HCT116 (cell line): ENCODE results near the gene CCNL1.

Experiments used
- ATF3 ChIP-seq: IDR thresholded peaks from 2 replicates; pipeline ENCODE4 v1.6.1; 2012
- CEBPB ChIP-seq: IDR thresholded peaks from 2 replicates; pipeline ENCODE4 v1.6.1; 2012; ENCODE audit warnings: low read depth
- CTCF ChIP-seq, 3 experiments: fragments of 200-600 bp in 1 of 3; sonication (generic) in 1 of 3; IDR thresholded peaks in 2 of 3; conservative IDR thresholded peaks in 1 of 3; 2 replicates each; pipeline ENCODE4 v1.5.1; 2012 to 2017; ENCODE audit warnings: low read depth in 2 of 3, low read length in 2 of 3, antibody characterized with exemption in 1 of 3, borderline replicate concordance in 1 of 3, control low read depth in 1 of 3, mild to moderate bottlenecking in 1 of 3, mixed read lengths in 1 of 3, mixed run types in 1 of 3, moderate library complexity in 1 of 3; ENCODE audit not compliant: insufficient read depth in 1 of 3
- EZH2phosphoT487 ChIP-seq: fragments of 200-600 bp; IDR thresholded peaks from 2 replicates; pipeline ENCODE4 v1.6.1; 2018; ENCODE audit warnings: antibody characterized with exemption, borderline replicate concordance
- FOSL1 ChIP-seq: IDR thresholded peaks from 2 replicates; pipeline ENCODE4 v1.6.1; 2012; ENCODE audit warnings: low read depth
- POLR2A ChIP-seq: IDR thresholded peaks from 2 replicates; pipeline ENCODE4 v1.7.0; 2011; ENCODE audit warnings: borderline replicate concordance; ENCODE audit not compliant: insufficient read depth, insufficient read length; ENCODE audit errors: extremely low read depth
- SP1 ChIP-seq: IDR thresholded peaks from 2 replicates; pipeline ENCODE4 v1.6.1; 2012; ENCODE audit warnings: low read depth
- ZNF274 ChIP-seq: fragments of 200-500 bp; sonication (Bioruptor generic); IDR thresholded peaks from 2 replicates; pipeline ENCODE4 v1.6.1; 2014; ENCODE audit warnings: mild to moderate bottlenecking, low read depth, low read length, inconsistent platforms

GRCh38 chr3:157103860-157104259 lies 56.1 kb downstream of the CCNL1 start:
- TF ChIP-seq ZNF274 (no peak), SP1 (no peak), CTCF (IDR thresholded peaks at IDR 0.05 in 2 of 3, conservative IDR thresholded peaks at IDR 0.05 in 1 of 3; ENCODE audit: borderline replicate concordance in 1 of 3, insufficient read depth in 1 of 3, low read depth in 2 of 3, low read length in 2 of 3) (no peak), EZH2phosphoT487 (no peak), CEBPB (no peak), POLR2A (no peak), FOSL1 (no peak), ATF3 (no peak)
